ENCODE measurements around the gene ACOXL. TPM values are rescaled to one million over a fixed set of nuclear protein-coding genes. Genes with fewer than 3 reads are reported as not detected.

The ACOXL gene
- total and polyA plus RNA-seq, 2 donors (not counting 3 experiments of a cell fraction or from before 2014, with no cell fraction given): not detected

GRCh38 chr2:110904779-110905148 lies 172.4 kb downstream of the ACOXL start:
- no peak overlapping the region for H2AFZ ChIP-seq (ENCODE audit: low read depth, low read length)
- H3K4me1 ChIP-seq (ENCODE audit: control insufficient read depth, extremely low read depth, insufficient read depth, low read length): no peaks in the 10 kb centered on the region
- intact Hi-C loops (cut with micrococcal nuclease): no loop called here
- H3K4me2 ChIP-seq (ENCODE audit: insufficient read depth, low read length): no peak overlapping the region
- H3K9ac ChIP-seq (replicated peaks; ENCODE audit: extremely low read depth, insufficient read depth, low read length): no peak overlapping the region
- no peaks in the 10 kb centered on the region for H4K20me1 ChIP-seq (replicated peaks; ENCODE audit: control insufficient read depth, extremely low read depth, insufficient read depth, low read length)
- ChIA-PET CTCF (no interaction called here), POLR2A (no interaction called here)
- BruUV-seq (replicated peaks): no TSS peak
- TF ChIP-seq MAX (IDR thresholded peaks at IDR 0.05; ENCODE audit: insufficient read depth, insufficient read length) (no peak), JUN (IDR thresholded peaks at IDR 0.05; ENCODE audit: borderline replicate concordance, insufficient read depth, insufficient read length, low read depth) (no peak), POLR2A (IDR thresholded peaks at IDR 0.05; ENCODE audit: low read depth, low read length) (no peak), FOS (IDR thresholded peaks at IDR 0.05; ENCODE audit: borderline replicate concordance, insufficient read depth, low read length) (no peak), POLR2AphosphoS5 (IDR thresholded peaks at IDR 0.05; ENCODE audit: insufficient read depth, low read depth, low read length) (no peak), EZH2 (IDR thresholded peaks at IDR 0.05; ENCODE audit: borderline replicate concordance, low read depth, low read length, severe bottlenecking) (no peak), CTCF (IDR thresholded peaks at IDR 0.05; ENCODE audit: extremely low read depth in 1 of 2, insufficient read depth in 1 of 2, low read depth in 1 of 2, low read length in 2 of 2) (no peak)
- no peak overlapping the region for H3K4me3 ChIP-seq (replicated peaks in 1 of 3; ENCODE audit: insufficient read depth in 1 of 3, low read depth in 1 of 3, low read length in 3 of 3)
- no peaks in the 10 kb centered on the region for H3K36me3 ChIP-seq (ENCODE audit: control insufficient read depth in 2 of 2, extremely low read depth in 1 of 2, insufficient read depth in 2 of 2, low read length in 2 of 2)
- no peak overlapping the region for H3K27ac ChIP-seq (ENCODE audit: insufficient read depth, low read depth, low read length)
- no peaks in the 10 kb centered on the region for H3K79me2 ChIP-seq (ENCODE audit: control insufficient read depth, insufficient read depth, low read length)
- FAIRE-seq: no peak
- dilution Hi-C loops (cut with MboI; ENCODE audit: extremely low pct_ligation_motif_present, low sequenced_read_pairs): no loop called here
- DNase-seq (ENCODE audit: low read depth, low spot score): no peak
- H3K9me3 ChIP-seq (replicated peaks; ENCODE audit: control insufficient read depth, insufficient read depth, low read length): no peaks in the 10 kb centered on the region
- H3K27me3 ChIP-seq (ENCODE audit: control insufficient read depth in 2 of 2, insufficient read depth in 2 of 2, low read length in 2 of 2): peaks cover 6% of the 10 kb centered on the region in 2 experiments
- no peaks in the 10 kb centered on the region for H3K9me1 ChIP-seq (replicated peaks; ENCODE audit: control insufficient read depth, extremely low read depth, insufficient read depth, low read length)
